Loucy (cell line): Measurements from ENCODE around the gene NHERF1.

Source experiments
- H2AFZ ChIP-seq: fragments of 200-600 bp; sonication (generic); 2 replicates; pipeline ENCODE4 v1.6.0; 2016; ENCODE audit warnings: antibody characterized with exemption, mild to moderate bottlenecking, low read length, moderate library complexity
- H3F3A ChIP-seq: fragments of 200-600 bp; 2 replicates; pipeline ENCODE4 v1.6.0; 2016; ENCODE audit warnings: antibody characterized with exemption, low read depth, mild to moderate bottlenecking
- H3K27me3 ChIP-seq: fragments of 200-600 bp; sonication (generic); 2 replicates; pipeline ENCODE4 v1.6.1; 2014; ENCODE audit warnings: low read length, mild to moderate bottlenecking; ENCODE audit not compliant: insufficient read depth, poor library complexity, severe bottlenecking
- H3K36me3 ChIP-seq: fragments of 200-600 bp; sonication (generic); 2 replicates; pipeline ENCODE4 v1.6.1; 2016; ENCODE audit warnings: low read length; ENCODE audit not compliant: insufficient read depth
- H3K4me1 ChIP-seq: fragments of 200-600 bp; sonication (generic); 2 replicates; pipeline ENCODE4 v1.5.1; 2014; ENCODE audit warnings: low read length, mild to moderate bottlenecking; ENCODE audit not compliant: insufficient read depth, poor library complexity, severe bottlenecking
- H3K4me2 ChIP-seq: fragments of 200-600 bp; sonication (generic); 2 replicates; pipeline ENCODE4 v1.6.0; 2014; ENCODE audit warnings: antibody characterized with exemption, low read length, low read depth, mild to moderate bottlenecking; ENCODE audit not compliant: poor library complexity, severe bottlenecking
- H3K4me3 ChIP-seq: fragments of 200-600 bp; sonication (generic); 2 replicates; pipeline ENCODE4 v1.5.1; 2014; ENCODE audit warnings: low read length, mild to moderate bottlenecking, mixed read lengths; ENCODE audit not compliant: poor library complexity, severe bottlenecking
- H3K79me2 ChIP-seq: fragments of 200-600 bp; sonication (generic); 2 replicates; pipeline ENCODE4 v1.6.1; 2014; ENCODE audit warnings: low read length; ENCODE audit not compliant: insufficient read depth
- H3K9ac ChIP-seq: fragments of 200-600 bp; sonication (generic); 2 replicates; pipeline ENCODE4 v1.6.0; 2014; ENCODE audit warnings: mild to moderate bottlenecking, low read depth, low read length, moderate library complexity; ENCODE audit not compliant: poor library complexity, severe bottlenecking
- H3K9me2 ChIP-seq: fragments of 200-600 bp; sonication (generic); replicated peaks from 2 replicates; pipeline ENCODE4 v1.6.1; 2016; ENCODE audit warnings: low read depth, low read length, mixed read lengths
- H3K9me3 ChIP-seq: fragments of 200-600 bp; sonication (generic); 2 replicates; pipeline ENCODE4 v1.6.1; 2014; ENCODE audit warnings: mild to moderate bottlenecking, antibody characterized with exemption, low read length, low read depth; ENCODE audit not compliant: insufficient read depth
- H4K20me1 ChIP-seq: fragments of 200-600 bp; sonication (generic); 2 replicates; pipeline ENCODE4 v1.6.0; 2014; ENCODE audit warnings: antibody characterized with exemption, low read length, mild to moderate bottlenecking; ENCODE audit not compliant: insufficient read depth, poor library complexity, severe bottlenecking
- CTCF ChIP-seq: fragments of 200-600 bp; sonication (generic); conservative IDR thresholded peaks from 2 replicates; pipeline ENCODE4 v1.5.1; 2014; ENCODE audit warnings: mild to moderate bottlenecking, antibody characterized with exemption, low read length
- EZH2phosphoT487 ChIP-seq: fragments of 200-600 bp; IDR thresholded peaks from 2 replicates; pipeline ENCODE4 v1.6.1; 2018; ENCODE audit warnings: antibody characterized with exemption, mild to moderate bottlenecking, moderate library complexity, borderline replicate concordance

The NHERF1 gene

GRCh38 chr17:74756891-74757290 lies 8.5 kb downstream of the NHERF1 start:
- peak overlapping the region; percentile 70 for H3K4me3 ChIP-seq
- peaks cover 99% of the 10 kb centered on the region for H3K79me2 ChIP-seq
- no peak overlapping the region for H2AFZ ChIP-seq
- H3K4me1 ChIP-seq: peaks cover 85% of the 10 kb centered on the region
- H3K36me3 ChIP-seq: peaks cover 27% of the 10 kb centered on the region; the same call in 1 of the 2 replicates
- peak overlapping the region; percentile 80 for H3K4me2 ChIP-seq
- peaks cover 94% of the 10 kb centered on the region for H4K20me1 ChIP-seq
- H3K9me2 ChIP-seq: no peaks in the 10 kb centered on the region
- no peaks in the 10 kb centered on the region for H3F3A ChIP-seq
- TF ChIP-seq CTCF (no peak), EZH2phosphoT487 (no peak)
- H3K9me3 ChIP-seq: no peaks in the 10 kb centered on the region
- H3K9ac ChIP-seq: peak overlapping the region; percentile 71
- no peaks in the 10 kb centered on the region for H3K27me3 ChIP-seq

- no peaks in the 10 kb centered on the region for H3F3A ChIP-seq
- peak overlapping the region; percentile 71 for H3K9ac ChIP-seq
- no peak for TF ChIP-seq CTCF
- TF ChIP-seq EZH2phosphoT487: no peak
- H3K27me3 ChIP-seq: no peaks in the 10 kb centered on the region
- H3K9me3 ChIP-seq: no peaks in the 10 kb centered on the region
- H4K20me1 ChIP-seq: peaks cover 94% of the 10 kb centered on the region
- peaks cover 99% of the 10 kb centered on the region for H3K79me2 ChIP-seq
- H3K4me2 ChIP-seq: peak overlapping the region; percentile 80
- H3K9me2 ChIP-seq: no peaks in the 10 kb centered on the region
- no peak overlapping the region for H2AFZ ChIP-seq
- H3K4me1 ChIP-seq: peaks cover 79% of the 10 kb centered on the region
- peaks cover 32% of the 10 kb centered on the region; the same call in 1 of the 2 replicates for H3K36me3 ChIP-seq
- peak overlapping the region; percentile 70 for H3K4me3 ChIP-seq
These were observed 9.1 kb downstream of the NHERF1 start for GRCh38 chr17:74757502-74757901.

- Histone ChIP-seq H3F3A (no peaks in the 10 kb centered on the region), H3K4me3 (peak overlapping the region; percentile 70), H3K79me2 (peaks cover 99% of the 10 kb centered on the region), H3K9ac (peak overlapping the region; percentile 71), H3K9me3 (no peaks in the 10 kb centered on the region), H3K4me2 (peak overlapping the region; percentile 80), H3K4me1 (peaks cover 73% of the 10 kb centered on the region), H2AFZ (no peak overlapping the region), H3K9me2 (no peaks in the 10 kb centered on the region), H4K20me1 (peaks cover 94% of the 10 kb centered on the region), H3K36me3 (peaks cover 37% of the 10 kb centered on the region; the same call in 1 of the 2 replicates), H3K27me3 (no peaks in the 10 kb centered on the region)
- no peak for TF ChIP-seq CTCF
- TF ChIP-seq EZH2phosphoT487: no peak
These were observed 9.8 kb downstream of the NHERF1 start for GRCh38 chr17:74757931-74758847.
